ENCODE data around the gene ITGA5. TPM values are rescaled to one million over a fixed set of nuclear protein-coding genes. Genes with fewer than 3 reads are reported as not detected.
A peak's percentile ranks its signal among the peaks of the same experiment; 100 is the strongest.

The ITGA5 gene
- total and polyA plus RNA-seq, 9 of the 15 experiments (the other 6 are each of a cell fraction or from before 2014, with no cell fraction given) = 9.1 to 82.1 (median 47.4) TPM

GRCh38 chr12:54358945-54359761, 59.9 kb downstream of the ITGA5 start (continued):
- peak in 1 of 2 experiments; percentile 78; a peak in 2 of 4 replicates for TF ChIP-seq ZNF318 (IDR thresholded peaks at IDR 0.05; ENCODE audit: borderline replicate concordance in 1 of 2, low read depth in 1 of 2)
- TF ChIP-seq C11orf30 (IDR thresholded peaks at IDR 0.05; ENCODE audit: low read depth) = peak; percentile 77
- TF ChIP-seq, protein P1, sequence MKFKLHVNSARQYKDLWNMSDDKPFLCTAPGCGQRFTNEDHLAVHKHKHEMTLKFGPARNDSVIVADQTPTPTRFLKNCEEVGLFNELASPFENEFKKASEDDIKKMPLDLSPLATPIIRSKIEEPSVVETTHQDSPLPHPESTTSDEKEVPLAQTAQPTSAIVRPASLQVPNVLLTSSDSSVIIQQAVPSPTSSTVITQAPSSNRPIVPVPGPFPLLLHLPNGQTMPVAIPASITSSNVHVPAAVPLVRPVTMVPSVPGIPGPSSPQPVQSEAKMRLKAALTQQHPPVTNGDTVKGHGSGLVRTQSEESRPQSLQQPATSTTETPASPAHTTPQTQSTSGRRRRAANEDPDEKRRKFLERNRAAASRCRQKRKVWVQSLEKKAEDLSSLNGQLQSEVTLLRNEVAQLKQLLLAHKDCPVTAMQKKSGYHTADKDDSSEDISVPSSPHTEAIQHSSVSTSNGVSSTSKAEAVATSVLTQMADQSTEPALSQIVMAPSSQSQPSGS (CRISPR knock-in tag; IDR thresholded peaks at IDR 0.05) = 0 out of 2 replicates have a peak, but pooled peaks have one; percentile 28
- peak; percentile 68; the same call in 1 of the 2 replicates for TF ChIP-seq TRIM28 (IDR thresholded peaks at IDR 0.05)
- TF ChIP-seq NEUROD1 (IDR thresholded peaks at IDR 0.05; ENCODE audit: borderline replicate concordance, low read depth, low read length, partially characterized antibody) = peak; percentile 100
- TF ChIP-seq MYC (IDR thresholded peaks at IDR 0.05; ENCODE audit: low read depth, low read length) = peak; percentile 90
- peak; percentile 55; the same call in 1 of the 2 replicates for TF ChIP-seq MYC (CRISPR knock-in tag; IDR thresholded peaks at IDR 0.05; ENCODE audit: borderline replicate concordance, low read depth)
- TF ChIP-seq, protein P2, sequence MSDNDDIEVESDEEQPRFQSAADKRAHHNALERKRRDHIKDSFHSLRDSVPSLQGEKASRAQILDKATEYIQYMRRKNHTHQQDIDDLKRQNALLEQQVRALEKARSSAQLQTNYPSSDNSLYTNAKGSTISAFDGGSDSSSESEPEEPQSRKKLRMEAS (CRISPR knock-in tag; IDR thresholded peaks at IDR 0.05) = peak; percentile 89
- peak; percentile 94 for TF ChIP-seq ZFX (CRISPR knock-in tag; IDR thresholded peaks at IDR 0.05)
